GM23338 (cell line): ENCODE results near the gene MAPKAPK3. TPM values are rescaled to one million over a fixed set of nuclear protein-coding genes. Genes with fewer than 3 reads are reported as not detected.

Experiments used
- ATAC-seq: fragments of 200-7000 bp; cut with Tn5 transposase; 3 replicates; pipeline ENCODE4 v1.9.1; 2020
- DNase-seq: peaks from one replicate; pipeline ENCODE4 v3.0.0-alpha.2; 2015; ENCODE audit warnings: low spot score
- H2AFZ ChIP-seq: fragments of 200-600 bp; sonication (generic); 2 replicates; pipeline ENCODE4 v1.8.0; 2016; ENCODE audit warnings: antibody characterized with exemption, mild to moderate bottlenecking, moderate library complexity
- H3F3A ChIP-seq: fragments of 200-600 bp; sonication (generic); replicated peaks from 2 replicates; pipeline ENCODE4 v1.8.0; 2017; ENCODE audit warnings: antibody characterized with exemption, mixed run types, low read depth
- H3K27ac ChIP-seq: fragments of 200-600 bp; sonication (generic); 2 replicates; pipeline ENCODE4 v1.6.1; 2016; ENCODE audit warnings: low read depth
- H3K27me3 ChIP-seq: fragments of 200-600 bp; sonication (generic); 2 replicates; pipeline ENCODE4 v1.8.0; 2016; ENCODE audit warnings: mild to moderate bottlenecking, mixed run types, moderate library complexity; ENCODE audit not compliant: insufficient read depth
- H3K36me3 ChIP-seq: fragments of 200-600 bp; sonication (generic); 2 replicates; pipeline ENCODE4 v1.8.0; 2016; ENCODE audit warnings: mild to moderate bottlenecking; ENCODE audit not compliant: insufficient read depth
- H3K4me1 ChIP-seq: fragments of 200-600 bp; sonication (generic); 2 replicates; pipeline ENCODE4 v1.8.0; 2016; ENCODE audit warnings: mild to moderate bottlenecking, moderate library complexity; ENCODE audit not compliant: insufficient read depth
- H3K4me2 ChIP-seq: fragments of 200-600 bp; sonication (generic); 2 replicates; pipeline ENCODE4 v1.7.1; 2017; ENCODE audit warnings: mixed run types
- H3K4me3 ChIP-seq: fragments of 200-600 bp; sonication (generic); 2 replicates; pipeline ENCODE4 v1.6.1; 2016; ENCODE audit warnings: mixed run types
- H3K79me2 ChIP-seq: fragments of 200-600 bp; sonication (generic); replicated peaks from 2 replicates; pipeline ENCODE4 v1.8.0; 2017; ENCODE audit warnings: mild to moderate bottlenecking; ENCODE audit not compliant: insufficient read depth
- H3K9me2 ChIP-seq: fragments of 200-600 bp; sonication (generic); 2 replicates; pipeline ENCODE4 v1.8.0; 2017; ENCODE audit not compliant: insufficient read depth
- H4K20me1 ChIP-seq: fragments of 200-600 bp; sonication (generic); replicated peaks from 2 replicates; pipeline ENCODE4 v1.8.0; 2017; ENCODE audit warnings: mild to moderate bottlenecking; ENCODE audit not compliant: insufficient read depth
- H3K27ac Mint-ChIP-seq: 2 replicates; pipeline ENCODE4 v1.8.0; 2020; ENCODE audit warnings: inconsistent platforms, mild to moderate bottlenecking, moderate library complexity, mixed read lengths
- H3K27me3 Mint-ChIP-seq: 3 replicates; pipeline ENCODE4 v1.8.0; 2022; ENCODE audit warnings: low read depth, mild to moderate bottlenecking, moderate library complexity, mixed read lengths, inconsistent platforms; ENCODE audit not compliant: insufficient read depth, poor library complexity
- H3K36me3 Mint-ChIP-seq: 3 replicates; pipeline ENCODE4 v1.8.0; 2021; ENCODE audit warnings: low read depth, mild to moderate bottlenecking, inconsistent platforms, moderate library complexity, mixed read lengths
- H3K4me1 Mint-ChIP-seq: 3 replicates; pipeline ENCODE4 v1.8.0; 2020; ENCODE audit warnings: mild to moderate bottlenecking, inconsistent platforms, mixed read lengths
- H3K4me3 Mint-ChIP-seq: 3 replicates; pipeline ENCODE4 v1.8.0; 2021; ENCODE audit warnings: moderate library complexity, mild to moderate bottlenecking, inconsistent platforms, mixed read lengths
- H3K9me3 Mint-ChIP-seq: 3 replicates; pipeline ENCODE4 v1.8.0; 2020; ENCODE audit warnings: moderate library complexity, mild to moderate bottlenecking, inconsistent platforms, mixed read lengths
- CREB1 ChIP-seq: fragments of 250-450 bp; sonication (Bioruptor Pico); IDR thresholded peaks from 2 replicates; pipeline ENCODE4 v1.5.0; 2020; ENCODE audit warnings: low read depth, mild to moderate bottlenecking, moderate library complexity
- EZH2 ChIP-seq: fragments of 200-600 bp; sonication (generic); IDR thresholded peaks from one replicate; pipeline ENCODE4 v1.8.0; 2017; ENCODE audit warnings: antibody characterized with exemption, mild to moderate bottlenecking, low read depth; ENCODE audit not compliant: unreplicated experiment
- EZH2phosphoT487 ChIP-seq: fragments of 200-600 bp; sonication (generic); IDR thresholded peaks from one replicate; pipeline ENCODE4 v1.8.1; 2018; ENCODE audit warnings: antibody characterized with exemption; ENCODE audit not compliant: unreplicated experiment
- JUNB ChIP-seq: IDR thresholded peaks from one replicate; pipeline ENCODE4 v1.6.1; 2016; ENCODE audit warnings: antibody characterized with exemption; ENCODE audit not compliant: unreplicated experiment
- NANOG ChIP-seq: IDR thresholded peaks from 2 replicates; pipeline ENCODE4 v1.6.1; 2016; ENCODE audit warnings: antibody characterized with exemption, borderline replicate concordance
- POLR2AphosphoS5 ChIP-seq: IDR thresholded peaks from 2 replicates; pipeline ENCODE4 v1.6.1; 2016; ENCODE audit warnings: antibody characterized with exemption, low read depth
- STAT1 ChIP-seq: IDR thresholded peaks from one replicate; pipeline ENCODE4 v1.6.1; 2016; ENCODE audit warnings: antibody characterized with exemption; ENCODE audit not compliant: unreplicated experiment
- ZNF114 ChIP-seq: fragments of 250-450 bp; sonication (Bioruptor Pico); IDR thresholded peaks from 2 replicates; pipeline ENCODE4 v1.5.0; 2020; ENCODE audit warnings: mild to moderate bottlenecking, moderate library complexity
- ZNF331 ChIP-seq: fragments of 250-450 bp; sonication (Bioruptor Pico); IDR thresholded peaks from 2 replicates; pipeline ENCODE4 v1.5.0; 2020; ENCODE audit warnings: low read depth, mild to moderate bottlenecking, moderate library complexity
- polyA plus RNA-seq: library from polyadenylated mRNA; unstranded; fragments of >200 nt; fragmentation: Nextera tagmentation; extraction: Ambion mirVana; gene quantifications from 2 replicates; pipeline ENCODE4 v1.2.1, GENCODE V29; 2016
- total RNA-seq: library from RNA; depleted of rRNA; stranded (reverse); fragments of >200 nt; shearing (Covaris generic); gene quantifications from 2 replicates; pipeline ENCODE4 v1.2.3, GENCODE V29; 2014
- TF ChIP-seq, protein P1 (sequence below), 2 experiments: fragments of 200-600 bp in 1 of 2; sonication (generic) in 1 of 2; conservative IDR thresholded peaks; 2 replicates each; pipeline versions ENCODE4 v1.5.1 to v1.6.1; 2016 to 2017; ENCODE audit warnings: antibody characterized with exemption in 2 of 2, low read depth in 2 of 2, mild to moderate bottlenecking in 2 of 2, moderate library complexity in 1 of 2
- TF ChIP-seq, protein P2 (sequence below): IDR thresholded peaks from 2 replicates; pipeline ENCODE4 v1.6.1; 2016; ENCODE audit warnings: antibody characterized with exemption
- TF ChIP-seq, protein P3 (sequence below): fragments of 250-450 bp; sonication (Bioruptor Pico); IDR thresholded peaks from 2 replicates; pipeline ENCODE4 v1.5.0; 2020; ENCODE audit warnings: mild to moderate bottlenecking, moderate library complexity
- TF ChIP-seq, protein P4 (sequence below): IDR thresholded peaks from one replicate; pipeline ENCODE4 v1.6.1; 2018; ENCODE audit warnings: antibody characterized with exemption; ENCODE audit not compliant: unreplicated experiment

The MAPKAPK3 gene
- total and polyA plus RNA-seq, 2 experiments from 2014 or later, result 16.5 to 51.1 TPM

DNA sequence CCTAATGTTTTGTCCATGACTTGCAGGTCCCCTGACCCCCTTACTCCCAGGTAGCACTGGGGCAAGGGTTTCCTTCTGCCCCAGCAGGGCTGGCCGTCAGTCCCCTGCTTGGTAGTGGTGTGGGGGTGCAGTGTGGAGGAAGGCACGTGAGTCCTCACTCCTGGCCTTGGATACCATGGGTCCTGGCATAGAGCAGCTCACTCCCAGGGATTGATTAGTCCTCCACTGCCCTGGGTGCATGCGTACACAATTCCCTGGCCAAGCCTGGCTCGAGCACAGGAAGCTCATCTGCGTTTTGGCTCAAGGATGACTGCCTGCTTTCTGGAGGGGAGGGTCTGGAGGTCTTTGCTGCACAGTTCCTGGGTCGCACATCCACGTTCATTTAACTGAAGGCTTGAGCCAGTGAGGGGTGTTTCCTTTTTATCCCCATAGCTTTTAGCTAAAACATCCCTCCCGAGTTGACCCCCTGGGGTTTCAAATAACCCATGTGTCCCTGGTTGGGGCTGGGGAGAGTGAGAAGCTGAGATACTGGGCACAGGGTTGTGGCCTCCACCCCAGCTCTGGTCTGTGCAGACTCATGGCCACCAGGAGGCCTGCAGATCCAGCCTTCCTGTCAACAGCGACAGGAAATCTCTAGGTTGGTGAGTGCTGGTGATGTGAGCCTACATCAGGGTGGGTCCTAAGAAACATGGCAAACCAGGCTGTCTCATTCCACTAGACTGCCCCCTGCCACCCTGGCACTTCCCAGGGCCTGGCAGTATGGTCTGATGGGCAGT is 36.1 kb upstream of the MAPKAPK3 start:
- DNase-seq (no peak), ATAC-seq (0 out of 3 replicates have a peak, but pooled peaks have one; percentile 26)
- no peak overlapping the region for H3K4me3 Mint-ChIP-seq
- Histone ChIP-seq H3K4me3 (no peak overlapping the region), H3K27me3 (no peaks in the 10 kb centered on the region), H4K20me1 (no peaks in the 10 kb centered on the region), H3K79me2 (no peaks in the 10 kb centered on the region), H3K36me3 (no peaks in the 10 kb centered on the region), H2AFZ (no peak overlapping the region), H3K27ac (no peak overlapping the region), H3F3A (no peaks in the 10 kb centered on the region), H3K9me2 (no peaks in the 10 kb centered on the region), H3K4me1 (no peaks in the 10 kb centered on the region), H3K4me2 (no peak overlapping the region)
- H3K36me3 Mint-ChIP-seq, result peaks cover 3% of the 10 kb centered on the region; the same call in 2 of the 3 replicates
- no peaks in the 10 kb centered on the region for H3K9me3 Mint-ChIP-seq
- H3K27me3 Mint-ChIP-seq, result no peaks in the 10 kb centered on the region
- H3K27ac Mint-ChIP-seq, result no peak overlapping the region
- H3K4me1 Mint-ChIP-seq, result peaks cover 6% of the 10 kb centered on the region
- no peak for TF ChIP-seq NANOG
- TF ChIP-seq, protein P1, sequence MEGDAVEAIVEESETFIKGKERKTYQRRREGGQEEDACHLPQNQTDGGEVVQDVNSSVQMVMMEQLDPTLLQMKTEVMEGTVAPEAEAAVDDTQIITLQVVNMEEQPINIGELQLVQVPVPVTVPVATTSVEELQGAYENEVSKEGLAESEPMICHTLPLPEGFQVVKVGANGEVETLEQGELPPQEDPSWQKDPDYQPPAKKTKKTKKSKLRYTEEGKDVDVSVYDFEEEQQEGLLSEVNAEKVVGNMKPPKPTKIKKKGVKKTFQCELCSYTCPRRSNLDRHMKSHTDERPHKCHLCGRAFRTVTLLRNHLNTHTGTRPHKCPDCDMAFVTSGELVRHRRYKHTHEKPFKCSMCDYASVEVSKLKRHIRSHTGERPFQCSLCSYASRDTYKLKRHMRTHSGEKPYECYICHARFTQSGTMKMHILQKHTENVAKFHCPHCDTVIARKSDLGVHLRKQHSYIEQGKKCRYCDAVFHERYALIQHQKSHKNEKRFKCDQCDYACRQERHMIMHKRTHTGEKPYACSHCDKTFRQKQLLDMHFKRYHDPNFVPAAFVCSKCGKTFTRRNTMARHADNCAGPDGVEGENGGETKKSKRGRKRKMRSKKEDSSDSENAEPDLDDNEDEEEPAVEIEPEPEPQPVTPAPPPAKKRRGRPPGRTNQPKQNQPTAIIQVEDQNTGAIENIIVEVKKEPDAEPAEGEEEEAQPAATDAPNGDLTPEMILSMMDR (conservative IDR thresholded peaks at IDR 0.05; ENCODE audit: low read depth in 2 of 2), result no peak
- TF ChIP-seq EZH2phosphoT487, result no peak
- TF ChIP-seq, protein P2, sequence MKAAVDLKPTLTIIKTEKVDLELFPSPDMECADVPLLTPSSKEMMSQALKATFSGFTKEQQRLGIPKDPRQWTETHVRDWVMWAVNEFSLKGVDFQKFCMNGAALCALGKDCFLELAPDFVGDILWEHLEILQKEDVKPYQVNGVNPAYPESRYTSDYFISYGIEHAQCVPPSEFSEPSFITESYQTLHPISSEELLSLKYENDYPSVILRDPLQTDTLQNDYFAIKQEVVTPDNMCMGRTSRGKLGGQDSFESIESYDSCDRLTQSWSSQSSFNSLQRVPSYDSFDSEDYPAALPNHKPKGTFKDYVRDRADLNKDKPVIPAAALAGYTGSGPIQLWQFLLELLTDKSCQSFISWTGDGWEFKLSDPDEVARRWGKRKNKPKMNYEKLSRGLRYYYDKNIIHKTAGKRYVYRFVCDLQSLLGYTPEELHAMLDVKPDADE, result no peak
- no peak for TF ChIP-seq JUNB
- TF ChIP-seq CREB1, result no peak
- TF ChIP-seq ZNF114 (CRISPR knock-in tag), result no peak
- TF ChIP-seq ZNF331, result no peak
- TF ChIP-seq, protein P3, sequence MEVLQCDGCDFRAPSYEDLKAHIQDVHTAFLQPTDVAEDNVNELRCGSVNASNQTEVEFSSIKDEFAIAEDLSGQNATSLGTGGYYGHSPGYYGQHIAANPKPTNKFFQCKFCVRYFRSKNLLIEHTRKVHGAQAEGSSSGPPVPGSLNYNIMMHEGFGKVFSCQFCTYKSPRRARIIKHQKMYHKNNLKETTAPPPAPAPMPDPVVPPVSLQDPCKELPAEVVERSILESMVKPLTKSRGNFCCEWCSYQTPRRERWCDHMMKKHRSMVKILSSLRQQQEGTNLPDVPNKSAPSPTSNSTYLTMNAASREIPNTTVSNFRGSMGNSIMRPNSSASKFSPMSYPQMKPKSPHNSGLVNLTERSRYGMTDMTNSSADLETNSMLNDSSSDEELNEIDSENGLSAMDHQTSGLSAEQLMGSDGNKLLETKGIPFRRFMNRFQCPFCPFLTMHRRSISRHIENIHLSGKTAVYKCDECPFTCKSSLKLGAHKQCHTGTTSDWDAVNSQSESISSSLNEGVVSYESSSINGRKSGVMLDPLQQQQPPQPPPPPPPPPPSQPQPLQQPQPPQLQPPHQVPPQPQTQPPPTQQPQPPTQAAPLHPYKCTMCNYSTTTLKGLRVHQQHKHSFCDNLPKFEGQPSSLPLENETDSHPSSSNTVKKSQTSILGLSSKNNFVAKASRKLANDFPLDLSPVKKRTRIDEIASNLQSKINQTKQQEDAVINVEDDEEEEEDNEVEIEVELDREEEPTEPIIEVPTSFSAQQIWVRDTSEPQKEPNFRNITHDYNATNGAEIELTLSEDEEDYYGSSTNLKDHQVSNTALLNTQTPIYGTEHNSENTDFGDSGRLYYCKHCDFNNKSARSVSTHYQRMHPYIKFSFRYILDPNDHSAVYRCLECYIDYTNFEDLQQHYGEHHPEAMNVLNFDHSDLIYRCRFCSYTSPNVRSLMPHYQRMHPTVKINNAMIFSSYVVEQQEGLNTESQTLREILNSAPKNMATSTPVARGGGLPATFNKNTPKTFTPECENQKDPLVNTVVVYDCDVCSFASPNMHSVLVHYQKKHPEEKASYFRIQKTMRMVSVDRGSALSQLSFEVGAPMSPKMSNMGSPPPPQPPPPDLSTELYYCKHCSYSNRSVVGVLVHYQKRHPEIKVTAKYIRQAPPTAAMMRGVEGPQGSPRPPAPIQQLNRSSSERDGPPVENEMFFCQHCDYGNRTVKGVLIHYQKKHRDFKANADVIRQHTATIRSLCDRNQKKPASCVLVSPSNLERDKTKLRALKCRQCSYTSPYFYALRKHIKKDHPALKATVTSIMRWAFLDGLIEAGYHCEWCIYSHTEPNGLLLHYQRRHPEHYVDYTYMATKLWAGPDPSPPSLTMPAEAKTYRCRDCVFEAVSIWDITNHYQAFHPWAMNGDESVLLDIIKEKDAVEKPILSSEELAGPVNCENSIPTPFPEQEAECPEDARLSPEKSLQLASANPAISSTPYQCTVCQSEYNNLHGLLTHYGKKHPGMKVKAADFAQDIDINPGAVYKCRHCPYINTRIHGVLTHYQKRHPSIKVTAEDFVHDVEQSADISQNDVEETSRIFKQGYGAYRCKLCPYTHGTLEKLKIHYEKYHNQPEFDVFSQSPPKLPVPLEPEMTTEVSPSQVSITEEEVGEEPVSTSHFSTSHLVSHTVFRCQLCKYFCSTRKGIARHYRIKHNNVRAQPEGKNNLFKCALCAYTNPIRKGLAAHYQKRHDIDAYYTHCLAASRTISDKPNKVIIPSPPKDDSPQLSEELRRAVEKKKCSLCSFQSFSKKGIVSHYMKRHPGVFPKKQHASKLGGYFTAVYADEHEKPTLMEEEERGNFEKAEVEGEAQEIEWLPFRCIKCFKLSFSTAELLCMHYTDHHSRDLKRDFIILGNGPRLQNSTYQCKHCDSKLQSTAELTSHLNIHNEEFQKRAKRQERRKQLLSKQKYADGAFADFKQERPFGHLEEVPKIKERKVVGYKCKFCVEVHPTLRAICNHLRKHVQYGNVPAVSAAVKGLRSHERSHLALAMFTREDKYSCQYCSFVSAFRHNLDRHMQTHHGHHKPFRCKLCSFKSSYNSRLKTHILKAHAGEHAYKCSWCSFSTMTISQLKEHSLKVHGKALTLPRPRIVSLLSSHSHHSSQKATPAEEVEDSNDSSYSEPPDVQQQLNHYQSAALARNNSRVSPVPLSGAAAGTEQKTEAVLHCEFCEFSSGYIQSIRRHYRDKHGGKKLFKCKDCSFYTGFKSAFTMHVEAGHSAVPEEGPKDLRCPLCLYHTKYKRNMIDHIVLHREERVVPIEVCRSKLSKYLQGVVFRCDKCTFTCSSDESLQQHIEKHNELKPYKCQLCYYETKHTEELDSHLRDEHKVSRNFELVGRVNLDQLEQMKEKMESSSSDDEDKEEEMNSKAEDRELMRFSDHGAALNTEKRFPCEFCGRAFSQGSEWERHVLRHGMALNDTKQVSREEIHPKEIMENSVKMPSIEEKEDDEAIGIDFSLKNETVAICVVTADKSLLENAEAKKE (CRISPR knock-in tag), result no peak
- TF ChIP-seq STAT1, result no peak
- TF ChIP-seq POLR2AphosphoS5, result no peak
- TF ChIP-seq, protein P4, sequence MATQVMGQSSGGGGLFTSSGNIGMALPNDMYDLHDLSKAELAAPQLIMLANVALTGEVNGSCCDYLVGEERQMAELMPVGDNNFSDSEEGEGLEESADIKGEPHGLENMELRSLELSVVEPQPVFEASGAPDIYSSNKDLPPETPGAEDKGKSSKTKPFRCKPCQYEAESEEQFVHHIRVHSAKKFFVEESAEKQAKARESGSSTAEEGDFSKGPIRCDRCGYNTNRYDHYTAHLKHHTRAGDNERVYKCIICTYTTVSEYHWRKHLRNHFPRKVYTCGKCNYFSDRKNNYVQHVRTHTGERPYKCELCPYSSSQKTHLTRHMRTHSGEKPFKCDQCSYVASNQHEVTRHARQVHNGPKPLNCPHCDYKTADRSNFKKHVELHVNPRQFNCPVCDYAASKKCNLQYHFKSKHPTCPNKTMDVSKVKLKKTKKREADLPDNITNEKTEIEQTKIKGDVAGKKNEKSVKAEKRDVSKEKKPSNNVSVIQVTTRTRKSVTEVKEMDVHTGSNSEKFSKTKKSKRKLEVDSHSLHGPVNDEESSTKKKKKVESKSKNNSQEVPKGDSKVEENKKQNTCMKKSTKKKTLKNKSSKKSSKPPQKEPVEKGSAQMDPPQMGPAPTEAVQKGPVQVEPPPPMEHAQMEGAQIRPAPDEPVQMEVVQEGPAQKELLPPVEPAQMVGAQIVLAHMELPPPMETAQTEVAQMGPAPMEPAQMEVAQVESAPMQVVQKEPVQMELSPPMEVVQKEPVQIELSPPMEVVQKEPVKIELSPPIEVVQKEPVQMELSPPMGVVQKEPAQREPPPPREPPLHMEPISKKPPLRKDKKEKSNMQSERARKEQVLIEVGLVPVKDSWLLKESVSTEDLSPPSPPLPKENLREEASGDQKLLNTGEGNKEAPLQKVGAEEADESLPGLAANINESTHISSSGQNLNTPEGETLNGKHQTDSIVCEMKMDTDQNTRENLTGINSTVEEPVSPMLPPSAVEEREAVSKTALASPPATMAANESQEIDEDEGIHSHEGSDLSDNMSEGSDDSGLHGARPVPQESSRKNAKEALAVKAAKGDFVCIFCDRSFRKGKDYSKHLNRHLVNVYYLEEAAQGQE, result no peak
- no peak for TF ChIP-seq EZH2
